ENCODE measurements around the gene RAP1GDS1. TPM values are rescaled to one million over a fixed set of nuclear protein-coding genes. Genes with fewer than 3 reads are reported as not detected.

Gene RAP1GDS1
- total RNA-seq, 1 donor from 2014 or later = 37.0 TPM

DNA sequence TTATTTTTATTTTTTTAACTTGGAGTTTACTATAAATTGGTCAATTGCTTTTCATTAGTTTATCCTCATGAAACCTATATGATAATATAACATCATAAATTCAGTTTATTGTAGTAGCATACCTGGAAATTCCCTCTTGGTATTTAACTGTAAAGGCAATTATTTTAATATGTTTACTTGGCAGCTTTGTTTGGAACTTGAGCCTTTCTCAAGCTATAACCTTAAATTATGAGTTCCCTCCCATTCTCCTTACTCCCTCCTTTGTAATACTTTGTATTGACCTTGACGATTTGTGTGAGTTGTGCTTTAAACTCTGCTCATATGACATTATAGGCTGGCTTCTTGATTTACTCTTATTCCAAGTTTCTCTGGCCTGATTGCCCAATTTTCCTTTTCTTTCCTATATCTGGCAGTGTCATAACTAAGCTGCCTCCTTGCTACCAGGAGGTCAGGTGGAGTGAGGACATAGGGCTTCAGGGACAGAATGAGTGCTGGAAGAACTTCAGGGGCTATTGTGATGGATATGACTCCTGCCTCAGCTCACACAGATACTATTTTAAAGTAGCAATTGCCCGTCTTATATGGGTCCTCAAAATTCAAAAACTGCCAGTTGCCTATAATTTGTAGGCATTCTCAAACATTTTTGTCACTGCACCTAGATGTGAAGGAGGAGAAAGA, 77.7 kb downstream of the RAP1GDS1 start:
- ATAC-seq = no peak
- peaks cover 5% of the 10 kb centered on the region for H3K9me3 ChIP-seq
- intact Hi-C loops (cut with DNase I) = no loop called here
- no peak overlapping the region for H3K27ac ChIP-seq
- H3K36me3 ChIP-seq = peaks cover 6% of the 10 kb centered on the region
- no peaks in the 10 kb centered on the region for H3K4me1 ChIP-seq
- TF ChIP-seq CTCF (IDR thresholded peaks at IDR 0.05) = no peak
- DNase-seq = no peak
- H3K27me3 ChIP-seq (ENCODE audit: low read depth) = no peaks in the 10 kb centered on the region
- no peak overlapping the region for H3K4me3 ChIP-seq

DNA sequence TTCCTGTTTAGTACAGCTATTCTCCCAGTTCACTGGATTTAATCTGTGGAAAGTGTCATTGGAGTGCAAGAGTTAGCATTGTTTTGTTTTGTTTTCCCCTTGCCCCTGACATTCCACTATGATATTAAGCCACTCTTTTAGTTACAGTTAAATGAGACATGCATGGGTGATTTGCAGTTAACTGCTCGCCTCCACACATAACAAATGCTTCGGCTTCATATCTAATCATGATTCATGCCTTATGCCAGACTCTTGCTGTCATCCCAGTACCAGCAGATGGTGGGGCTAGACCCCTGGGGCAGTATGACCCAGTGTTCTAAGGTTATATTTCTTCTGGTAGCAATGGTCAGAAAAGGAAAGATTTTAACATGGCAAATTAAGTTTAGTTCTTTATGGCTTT, 80.1 kb downstream of the RAP1GDS1 start:
- ATAC-seq (no peak), DNase-seq (no peak)
- TF ChIP-seq CTCF (IDR thresholded peaks at IDR 0.05) = no peak
- no peak overlapping the region for H3K4me3 ChIP-seq
- H3K27me3 ChIP-seq (ENCODE audit: low read depth) = no peaks in the 10 kb centered on the region
- no peak overlapping the region for H3K27ac ChIP-seq
- H3K4me1 ChIP-seq = no peaks in the 10 kb centered on the region
- no peaks in the 10 kb centered on the region for H3K9me3 ChIP-seq
- intact Hi-C loops (cut with DNase I) = no loop called here
- peaks cover 7% of the 10 kb centered on the region for H3K36me3 ChIP-seq

DNA sequence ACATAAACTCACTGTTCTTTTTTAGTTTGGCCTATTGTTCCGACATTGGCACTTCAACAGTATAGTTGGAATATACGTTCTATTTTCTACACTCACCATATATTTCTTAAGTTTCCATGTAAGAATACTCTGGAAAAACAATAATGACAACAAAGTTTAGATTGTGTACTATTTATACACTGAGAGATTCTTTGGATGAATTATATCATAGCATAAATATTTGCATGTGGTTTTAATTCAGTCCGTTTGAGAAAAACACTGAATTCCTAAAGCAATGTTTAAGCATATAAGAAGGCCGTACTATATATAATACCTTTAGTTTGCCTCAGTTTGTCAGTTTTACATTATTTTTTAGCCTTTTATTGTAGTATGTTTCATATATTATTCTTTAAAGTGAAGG, 82.4 kb downstream of the RAP1GDS1 start:
- Histone ChIP-seq H3K36me3 (peaks cover 7% of the 10 kb centered on the region), H3K27me3 (ENCODE audit: low read depth) (no peaks in the 10 kb centered on the region), H3K27ac (no peak overlapping the region), H3K4me1 (no peaks in the 10 kb centered on the region), H3K9me3 (no peaks in the 10 kb centered on the region), H3K4me3 (no peak overlapping the region)
- DNase-seq (no peak), ATAC-seq (no peak)
- TF ChIP-seq CTCF (IDR thresholded peaks at IDR 0.05) = no peak
- intact Hi-C loops (cut with DNase I) = no loop called here

- H3K27me3 ChIP-seq (ENCODE audit: low read depth) = no peaks in the 10 kb centered on the region
- no peaks in the 10 kb centered on the region for H3K9me3 ChIP-seq
- no peak for TF ChIP-seq CTCF (IDR thresholded peaks at IDR 0.05)
- ATAC-seq (peak; percentile 23 to 52), DNase-seq (no peak)
- no peaks in the 10 kb centered on the region for H3K4me1 ChIP-seq
- peaks cover 7% of the 10 kb centered on the region for H3K36me3 ChIP-seq
- H3K27ac ChIP-seq = no peak overlapping the region
- intact Hi-C loops (cut with DNase I) = no loop called here
- H3K4me3 ChIP-seq = no peak overlapping the region
These were observed 84.7 kb downstream of the RAP1GDS1 start for GRCh38 chr4:98345838-98346237.

GRCh38 chr4:98352396-98352795, 91.2 kb downstream of the RAP1GDS1 start:
- H3K4me1 ChIP-seq = no peaks in the 10 kb centered on the region
- DNase-seq (no peak), ATAC-seq (no peak)
- intact Hi-C loops (cut with DNase I) = no loop called here
- H3K27ac ChIP-seq = no peak overlapping the region
- no peaks in the 10 kb centered on the region for H3K9me3 ChIP-seq
- H3K27me3 ChIP-seq (ENCODE audit: low read depth) = no peaks in the 10 kb centered on the region
- no peak for TF ChIP-seq CTCF (IDR thresholded peaks at IDR 0.05)
- no peak overlapping the region for H3K4me3 ChIP-seq
- no peaks in the 10 kb centered on the region for H3K36me3 ChIP-seq

Measured in lower lobe of right lung (tissue), 2 donors.